ENCODE data around the gene DENND1A. TPM values are rescaled to one million over a fixed set of nuclear protein-coding genes. Genes with fewer than 3 reads are reported as not detected.
"Not testable (repeated sequence)": the region's sequence is repeated elsewhere in the genome, so short reads cannot be mapped to it uniquely, and the experiment has no call there.

Gene DENND1A
- total and polyA plus RNA-seq, 4 experiments from 2014 or later, result 1.4 to 14.2 (median 9.9) TPM

DNA sequence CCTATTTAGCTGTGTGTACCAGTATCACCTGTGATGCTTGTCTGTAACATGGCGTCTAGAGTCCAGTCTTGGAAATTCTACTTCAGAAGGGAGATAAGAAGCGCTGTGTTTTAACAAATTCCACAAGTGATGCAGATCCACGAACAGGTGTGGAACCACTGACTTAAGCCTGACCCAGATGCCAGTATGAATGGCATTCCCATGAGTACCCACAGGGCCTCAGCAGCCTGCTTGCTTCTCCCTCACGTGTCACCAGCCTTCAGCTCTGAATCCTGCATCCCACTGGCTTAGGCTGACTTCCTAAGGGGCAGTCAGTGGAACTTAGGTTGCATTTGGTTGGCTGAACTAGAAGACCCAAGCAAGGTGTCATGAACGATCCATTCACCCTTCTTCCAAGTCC, 8.5 kb upstream of the DENND1A start:
- peaks cover 0 to 6% (median 2%) of the 10 kb centered on the region in 8 donors for H3K9me3 Mint-ChIP-seq
- Histone ChIP-seq H3K36me3 (ENCODE audit: insufficient read depth, low read length) (no peaks in the 10 kb centered on the region), H3K4me1 (ENCODE audit: insufficient read depth, low read length) (no peaks in the 10 kb centered on the region), H3K27me3 (ENCODE audit: insufficient read depth, low read length) (no peaks in the 10 kb centered on the region), H3K4me3 (ENCODE audit: low read length in 2 of 2) (no peak overlapping the region), H3K27ac (ENCODE audit: low read depth, low read length) (no peak overlapping the region), H3K9me3 (ENCODE audit: control insufficient read depth in 1 of 2, low read length in 2 of 2) (no peaks in the 10 kb centered on the region)
- H3K4me3 Mint-ChIP-seq, result no peak overlapping the region
- intact Hi-C loops (cut with micrococcal nuclease), result loop anchor here (10.0 kb wide), 1 partner anchor 1306 kb away; the partner anchor contains the start of gene HSPA5
- H3K27me3 Mint-ChIP-seq, result peaks cover 9 to 15% of the 10 kb centered on the region in 2 donors
- no peak for DNase-seq
- peaks cover 0 to 4% of the 10 kb centered on the region in 2 donors for H3K36me3 Mint-ChIP-seq
- H3K27ac Mint-ChIP-seq, result no peak overlapping the region
- CTCF ChIA-PET (ENCODE audit: partially characterized antibody), result no interaction called here
- H3K4me1 Mint-ChIP-seq, result no peaks in the 10 kb centered on the region
- POLR2A ChIA-PET (ENCODE audit: partially characterized antibody), result no interaction called here

DNA sequence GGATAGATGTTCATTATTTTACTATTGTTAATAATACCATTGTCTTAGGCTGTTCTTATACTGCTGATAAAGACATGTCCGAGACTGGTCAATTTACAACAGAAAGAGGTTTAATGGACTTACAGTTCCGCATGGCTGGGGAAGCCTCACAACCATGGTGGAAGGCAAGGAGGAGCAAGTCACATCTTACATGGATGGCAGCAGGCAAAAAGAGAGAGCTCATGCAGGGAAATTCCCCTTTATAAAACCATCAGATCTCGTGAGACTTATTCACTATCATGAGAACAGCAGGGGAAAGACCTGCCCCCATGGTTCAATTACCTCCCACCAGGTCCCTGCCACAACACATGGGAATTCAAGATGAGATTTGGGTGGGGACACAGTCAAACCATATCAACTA, 6.6 kb upstream of the DENND1A start:
- H3K4me3 ChIP-seq (ENCODE audit: low read length in 2 of 2); H3K4me1 ChIP-seq (ENCODE audit: insufficient read depth, low read length); H3K36me3 Mint-ChIP-seq; DNase-seq; H3K27ac ChIP-seq (ENCODE audit: low read depth, low read length); H3K4me3 Mint-ChIP-seq; POLR2A ChIA-PET (ENCODE audit: partially characterized antibody); H3K9me3 ChIP-seq (ENCODE audit: control insufficient read depth in 1 of 2, low read length in 2 of 2); H3K4me1 Mint-ChIP-seq; CTCF ChIA-PET (ENCODE audit: partially characterized antibody); H3K27ac Mint-ChIP-seq; H3K9me3 Mint-ChIP-seq; H3K36me3 ChIP-seq (ENCODE audit: insufficient read depth, low read length); H3K27me3 ChIP-seq (ENCODE audit: insufficient read depth, low read length): not testable (repeated sequence)
- H3K27me3 Mint-ChIP-seq, result peaks cover 7 to 15% of the 10 kb centered on the region in 2 donors
- intact Hi-C loops (cut with micrococcal nuclease), result loop anchor here (10.0 kb wide), 1 partner anchor 1308 kb away; the partner anchor contains the start of gene HSPA5

DNA sequence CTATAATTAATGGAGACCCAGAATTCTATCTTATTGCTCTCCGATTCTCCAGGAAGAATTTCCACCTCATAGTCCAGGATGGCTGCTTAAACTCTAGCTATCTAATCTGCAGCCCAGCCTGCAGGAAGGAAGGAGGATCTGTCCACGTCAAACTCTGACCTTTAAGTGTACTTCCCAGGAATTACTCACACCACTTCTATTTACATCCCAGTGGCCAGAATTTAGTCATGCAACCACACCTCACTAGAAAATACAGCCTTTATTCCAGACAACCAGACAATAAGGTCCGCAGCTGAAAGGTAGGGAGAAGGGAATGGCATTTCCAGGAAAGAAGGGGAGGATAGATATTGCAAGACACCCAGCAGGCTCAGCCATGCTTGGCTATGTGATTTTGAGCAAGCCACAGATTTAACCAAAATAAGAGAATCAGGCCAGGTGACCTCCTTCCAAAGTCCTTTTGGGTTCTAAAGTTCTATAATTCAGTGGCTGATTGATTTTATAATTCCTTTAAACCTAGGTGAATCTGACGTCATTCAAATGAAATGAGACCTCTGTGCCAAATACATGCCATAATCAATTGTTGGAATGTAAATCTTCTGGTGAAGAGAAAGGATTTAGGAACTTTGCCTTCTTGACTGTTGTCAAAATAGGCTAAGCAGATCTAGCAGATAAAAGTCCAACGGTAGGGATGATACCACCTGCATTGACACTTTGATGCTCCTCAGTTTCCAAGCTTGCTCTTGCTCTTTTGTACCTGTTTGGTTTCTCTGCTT, 3.7 kb upstream of the DENND1A start:
- peak overlapping the region in 1 of 8 donors; percentile 46 for H3K4me3 Mint-ChIP-seq
- Histone ChIP-seq H3K27me3 (ENCODE audit: insufficient read depth, low read length) (no peaks in the 10 kb centered on the region), H3K4me3 (ENCODE audit: low read length in 2 of 2) (no peak overlapping the region), H3K36me3 (ENCODE audit: insufficient read depth, low read length) (no peaks in the 10 kb centered on the region), H3K9me3 (ENCODE audit: control insufficient read depth in 1 of 2, low read length in 2 of 2) (no peaks in the 10 kb centered on the region), H3K27ac (ENCODE audit: low read depth, low read length) (no peak overlapping the region), H3K4me1 (ENCODE audit: insufficient read depth, low read length) (peaks cover 12% of the 10 kb centered on the region)
- CTCF ChIA-PET (ENCODE audit: partially characterized antibody), result no interaction called here
- peaks cover 6 to 10% of the 10 kb centered on the region in 2 donors for H3K27me3 Mint-ChIP-seq
- peaks cover 0 to 6% (median 2%) of the 10 kb centered on the region in 8 donors for H3K9me3 Mint-ChIP-seq
- peaks cover 10 to 16% (median 12%) of the 10 kb centered on the region in 4 donors for H3K4me1 Mint-ChIP-seq
- no peak for DNase-seq
- peaks cover 4 to 5% of the 10 kb centered on the region in 2 donors for H3K36me3 Mint-ChIP-seq
- no peak overlapping the region for H3K27ac Mint-ChIP-seq
- intact Hi-C loops (cut with micrococcal nuclease), result loop anchor here (10.0 kb wide), 1 partner anchor 1311 kb away; the partner anchor contains the start of gene HSPA5
- POLR2A ChIA-PET (ENCODE audit: partially characterized antibody), result no interaction called here

DNA sequence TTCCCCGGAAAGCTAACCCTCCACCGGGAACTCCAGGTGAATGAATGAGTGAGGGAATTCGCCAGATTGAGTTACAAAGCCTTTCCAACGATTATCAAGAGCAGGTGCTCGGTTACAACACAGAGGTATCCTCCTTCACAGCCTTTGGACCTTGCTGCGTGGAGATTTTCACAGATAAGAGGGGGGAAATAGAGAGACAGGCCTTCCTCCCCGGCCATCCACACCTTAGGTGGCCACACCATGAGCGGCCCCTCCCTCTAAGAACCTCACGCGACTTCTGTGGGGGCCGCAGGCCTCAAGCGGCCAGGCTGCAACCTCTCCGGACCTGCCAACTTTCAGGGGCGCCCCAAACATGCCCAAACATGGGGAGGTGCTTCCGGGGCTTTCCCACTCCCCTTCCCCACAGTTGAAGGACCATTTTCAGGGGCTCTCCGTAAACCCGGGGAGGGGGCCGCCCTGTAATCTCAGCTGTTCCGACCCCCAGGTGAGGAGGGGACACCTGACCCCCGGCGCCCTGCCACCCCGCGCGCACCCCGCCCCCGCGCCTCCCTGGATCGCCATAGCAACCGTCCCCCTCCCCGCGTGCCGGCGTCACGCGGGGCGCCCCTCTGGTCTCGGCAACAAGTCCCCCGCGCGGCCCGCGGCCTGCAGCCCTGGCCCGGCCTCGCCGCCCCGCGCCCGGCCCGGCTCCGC, 603 bp downstream of the DENND1A start:
- Mint-ChIP-seq H3K27ac (peak overlapping the region; percentile 76 to 92 (median 86)), H3K4me3 (peak overlapping the region; percentile 80 to 91 (median 86)), H3K4me1 (peaks cover 25 to 36% (median 31%) of the 10 kb centered on the region in 4 donors), H3K9me3 (peaks cover 0 to 2% (median 0%) of the 10 kb centered on the region in 8 donors), H3K27me3 (no peaks in the 10 kb centered on the region), H3K36me3 (peaks cover 3 to 5% of the 10 kb centered on the region in 2 donors)
- H3K27ac ChIP-seq (ENCODE audit: low read depth, low read length), result peak overlapping the region; percentile 35
- H3K4me3 ChIP-seq (ENCODE audit: low read length in 2 of 2), result peak overlapping the region; percentile 21 to 63
- POLR2A ChIA-PET (ENCODE audit: partially characterized antibody), result interaction anchor here (1.4 kb wide), 1 partner anchor 292 kb away, joined by 3 read pairs; no protein-coding TSS in a partner anchor
- H3K27me3 ChIP-seq (ENCODE audit: insufficient read depth, low read length), result no peaks in the 10 kb centered on the region
- H3K36me3 ChIP-seq (ENCODE audit: insufficient read depth, low read length), result no peaks in the 10 kb centered on the region
- CTCF ChIA-PET (ENCODE audit: partially characterized antibody), result no interaction called here
- H3K4me1 ChIP-seq (ENCODE audit: insufficient read depth, low read length), result peaks cover 25% of the 10 kb centered on the region
- peak in 4 of 5 donors; percentile 3 to 47 (median 15) for DNase-seq
- intact Hi-C loops (cut with micrococcal nuclease), result no loop called here
- H3K9me3 ChIP-seq (ENCODE audit: control insufficient read depth in 1 of 2, low read length in 2 of 2), result no peaks in the 10 kb centered on the region

DNA sequence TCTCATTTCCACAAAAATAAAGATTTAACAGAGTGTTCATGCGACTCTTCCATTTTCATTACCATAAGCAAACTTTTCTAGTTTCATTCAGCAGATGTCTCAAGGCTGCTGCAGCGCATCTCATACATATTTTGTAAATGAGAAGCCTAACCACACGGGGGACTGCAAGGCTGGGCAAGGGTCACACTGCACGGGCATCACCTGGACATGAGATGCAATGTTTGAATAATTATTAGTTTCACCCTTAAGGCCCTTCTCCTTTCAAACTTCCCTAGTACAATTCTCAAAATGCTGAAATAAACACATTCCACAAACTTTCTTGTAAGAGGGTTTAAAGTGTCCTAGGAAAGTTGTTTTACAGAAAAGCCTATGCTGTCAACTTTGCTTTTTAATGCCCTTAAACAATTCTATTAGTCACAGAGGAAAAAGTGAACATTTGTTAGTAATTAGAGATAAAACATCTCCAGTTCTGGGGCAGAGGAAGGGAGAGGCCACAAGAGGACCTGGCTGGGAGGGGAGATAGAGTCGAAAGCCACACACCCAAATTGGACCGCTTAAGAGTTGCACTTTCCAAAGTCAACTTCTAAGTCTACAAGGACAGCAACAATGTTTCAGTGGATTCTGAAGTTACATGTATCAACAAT, 1.3 kb downstream of the DENND1A start:
- Histone ChIP-seq H3K9me3 (ENCODE audit: control insufficient read depth in 1 of 2, low read length in 2 of 2) (no peaks in the 10 kb centered on the region), H3K4me1 (ENCODE audit: insufficient read depth, low read length) (peaks cover 25% of the 10 kb centered on the region), H3K27me3 (ENCODE audit: insufficient read depth, low read length) (no peaks in the 10 kb centered on the region), H3K4me3 (ENCODE audit: low read length in 2 of 2) (peak overlapping the region; percentile 21 to 63), H3K36me3 (ENCODE audit: insufficient read depth, low read length) (no peaks in the 10 kb centered on the region), H3K27ac (ENCODE audit: low read depth, low read length) (peak overlapping the region; percentile 35)
- intact Hi-C loops (cut with micrococcal nuclease), result no loop called here
- H3K4me3 Mint-ChIP-seq, result peak overlapping the region; percentile 80 to 91 (median 86)
- H3K36me3 Mint-ChIP-seq, result peaks cover 3 to 5% of the 10 kb centered on the region in 2 donors
- peaks cover 0 to 2% (median 0%) of the 10 kb centered on the region in 8 donors for H3K9me3 Mint-ChIP-seq
- H3K27ac Mint-ChIP-seq, result peak overlapping the region; percentile 76 to 92 (median 86)
- no peaks in the 10 kb centered on the region for H3K27me3 Mint-ChIP-seq
- DNase-seq, result peak in 2 of 5 donors; percentile 2 to 6
- peaks cover 25 to 36% (median 33%) of the 10 kb centered on the region in 4 donors for H3K4me1 Mint-ChIP-seq
- ChIA-PET POLR2A (ENCODE audit: partially characterized antibody) (interaction anchor here (1.4 kb wide), 1 partner anchor 291 kb away, joined by 3 read pairs; no protein-coding TSS in a partner anchor), CTCF (ENCODE audit: partially characterized antibody) (no interaction called here)

DNA sequence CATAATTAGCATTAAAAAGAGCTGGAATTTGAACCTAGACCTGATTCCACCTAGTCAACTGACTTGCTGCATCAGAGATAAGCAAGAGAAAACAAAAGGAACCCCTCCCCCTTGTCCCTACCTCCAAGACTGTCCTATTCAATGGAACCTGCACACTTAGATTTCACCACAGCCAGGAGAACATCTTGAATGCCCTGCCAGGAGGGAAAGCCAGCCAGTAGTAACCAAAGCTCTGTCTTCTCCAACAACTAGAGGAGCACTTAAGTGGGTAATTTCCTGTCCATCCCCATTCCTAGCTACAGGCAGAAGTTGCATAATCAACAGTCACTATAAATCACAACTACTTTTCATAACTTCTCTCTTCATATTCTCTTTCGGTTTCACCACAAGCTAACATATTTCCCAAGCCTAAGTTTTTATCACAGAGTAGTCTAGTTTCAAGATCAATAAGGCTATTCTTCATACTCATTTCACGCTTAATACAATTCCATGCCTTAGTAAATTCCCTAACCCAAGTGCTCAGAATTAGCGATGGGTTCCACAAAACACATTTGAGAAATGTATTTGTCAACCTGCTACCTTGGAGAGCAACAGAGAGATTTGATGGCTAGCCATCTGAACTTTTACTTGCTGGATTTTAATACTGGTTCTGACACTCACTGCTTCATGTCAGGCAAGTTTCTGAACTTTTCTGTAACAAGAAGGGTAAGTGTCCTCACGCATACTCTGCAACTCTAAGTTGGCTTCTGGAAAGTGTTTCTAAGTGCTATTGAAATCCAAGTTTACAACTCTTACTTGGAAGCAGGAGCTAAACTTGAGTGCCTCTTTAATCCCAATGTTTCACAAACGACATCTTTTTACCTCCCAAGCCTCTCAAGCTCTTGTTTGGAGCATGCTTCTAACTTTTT, 2.0 kb downstream of the DENND1A start:
- intact Hi-C loops (cut with micrococcal nuclease), result no loop called here
- H3K27ac Mint-ChIP-seq, result peak overlapping the region in 5 of 7 donors; percentile 0 to 86 (median 39)
- Histone ChIP-seq H3K4me1 (ENCODE audit: insufficient read depth, low read length) (peaks cover 25% of the 10 kb centered on the region), H3K27me3 (ENCODE audit: insufficient read depth, low read length) (no peaks in the 10 kb centered on the region), H3K4me3 (ENCODE audit: low read length in 2 of 2) (no peak overlapping the region), H3K27ac (ENCODE audit: low read depth, low read length) (no peak overlapping the region), H3K36me3 (ENCODE audit: insufficient read depth, low read length) (no peaks in the 10 kb centered on the region), H3K9me3 (ENCODE audit: control insufficient read depth in 1 of 2, low read length in 2 of 2) (no peaks in the 10 kb centered on the region)
- ChIA-PET CTCF (ENCODE audit: partially characterized antibody) (no interaction called here), POLR2A (ENCODE audit: partially characterized antibody) (interaction anchor here (1.2 to 1.4 kb wide), 2 partner anchors 26 to 290 kb away, joined by 3 read pairs; no protein-coding TSS in a partner anchor)
- H3K9me3 Mint-ChIP-seq, result peaks cover 0 to 2% (median 0%) of the 10 kb centered on the region in 8 donors
- peak overlapping the region; percentile 80 to 91 (median 86) for H3K4me3 Mint-ChIP-seq
- H3K27me3 Mint-ChIP-seq, result no peaks in the 10 kb centered on the region
- H3K36me3 Mint-ChIP-seq, result peaks cover 3 to 5% of the 10 kb centered on the region in 2 donors
- DNase-seq, result no peak
- H3K4me1 Mint-ChIP-seq, result peaks cover 25 to 36% (median 35%) of the 10 kb centered on the region in 4 donors
